Measurements from ENCODE around the gene DYNC1I2.

DYNC1I2 gene

DNA sequence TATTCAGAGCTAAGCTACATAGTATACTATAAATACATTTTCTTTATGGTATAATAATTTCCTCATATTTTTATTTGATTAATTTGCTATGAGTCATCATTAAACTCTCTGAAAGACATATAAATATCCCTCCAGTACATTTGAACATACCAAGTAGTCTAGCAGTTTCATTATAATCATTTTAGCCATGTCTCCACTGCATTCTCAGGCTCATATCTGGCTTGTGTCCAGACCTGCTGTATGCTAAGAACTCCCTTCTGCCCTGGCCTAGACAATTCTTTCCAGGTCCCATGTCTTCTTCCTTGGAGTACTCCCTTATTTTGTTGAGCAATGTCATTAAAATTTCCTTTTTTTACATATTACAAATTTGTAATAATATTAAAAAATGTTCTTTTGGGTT is 16.6 kb upstream of the DYNC1I2 start:
- TF ChIP-seq, protein P1, sequence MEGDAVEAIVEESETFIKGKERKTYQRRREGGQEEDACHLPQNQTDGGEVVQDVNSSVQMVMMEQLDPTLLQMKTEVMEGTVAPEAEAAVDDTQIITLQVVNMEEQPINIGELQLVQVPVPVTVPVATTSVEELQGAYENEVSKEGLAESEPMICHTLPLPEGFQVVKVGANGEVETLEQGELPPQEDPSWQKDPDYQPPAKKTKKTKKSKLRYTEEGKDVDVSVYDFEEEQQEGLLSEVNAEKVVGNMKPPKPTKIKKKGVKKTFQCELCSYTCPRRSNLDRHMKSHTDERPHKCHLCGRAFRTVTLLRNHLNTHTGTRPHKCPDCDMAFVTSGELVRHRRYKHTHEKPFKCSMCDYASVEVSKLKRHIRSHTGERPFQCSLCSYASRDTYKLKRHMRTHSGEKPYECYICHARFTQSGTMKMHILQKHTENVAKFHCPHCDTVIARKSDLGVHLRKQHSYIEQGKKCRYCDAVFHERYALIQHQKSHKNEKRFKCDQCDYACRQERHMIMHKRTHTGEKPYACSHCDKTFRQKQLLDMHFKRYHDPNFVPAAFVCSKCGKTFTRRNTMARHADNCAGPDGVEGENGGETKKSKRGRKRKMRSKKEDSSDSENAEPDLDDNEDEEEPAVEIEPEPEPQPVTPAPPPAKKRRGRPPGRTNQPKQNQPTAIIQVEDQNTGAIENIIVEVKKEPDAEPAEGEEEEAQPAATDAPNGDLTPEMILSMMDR (IDR thresholded peaks at IDR 0.05; ENCODE audit: low read depth, low read length), result no peak
- no peak overlapping the region for H3K4me3 ChIP-seq (ENCODE audit: low read depth, low read length)

DNA sequence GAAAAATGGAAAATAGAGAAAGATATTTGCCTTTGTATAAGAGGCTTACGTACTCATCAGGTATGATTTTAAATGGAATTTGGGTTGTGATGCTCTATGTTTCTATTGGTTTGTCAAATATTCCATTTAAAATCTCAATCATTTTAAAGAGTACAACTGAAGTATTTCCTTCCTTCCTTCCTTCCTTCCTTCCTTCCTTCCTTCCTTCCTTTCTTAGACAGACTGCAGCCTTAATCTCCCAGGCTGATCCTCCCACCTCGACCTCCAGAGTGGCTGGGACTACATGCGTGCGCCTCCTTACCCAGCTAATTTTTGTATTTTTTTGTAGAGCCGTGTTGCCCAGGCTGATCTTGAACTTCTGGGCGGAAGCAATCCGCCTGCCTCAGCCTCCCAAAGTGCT is 15.4 kb upstream of the DYNC1I2 start:
- H3K4me3 ChIP-seq (ENCODE audit: low read depth, low read length), result no peak overlapping the region
- TF ChIP-seq, protein P1 (IDR thresholded peaks at IDR 0.05; ENCODE audit: low read depth, low read length), result no peak

DNA sequence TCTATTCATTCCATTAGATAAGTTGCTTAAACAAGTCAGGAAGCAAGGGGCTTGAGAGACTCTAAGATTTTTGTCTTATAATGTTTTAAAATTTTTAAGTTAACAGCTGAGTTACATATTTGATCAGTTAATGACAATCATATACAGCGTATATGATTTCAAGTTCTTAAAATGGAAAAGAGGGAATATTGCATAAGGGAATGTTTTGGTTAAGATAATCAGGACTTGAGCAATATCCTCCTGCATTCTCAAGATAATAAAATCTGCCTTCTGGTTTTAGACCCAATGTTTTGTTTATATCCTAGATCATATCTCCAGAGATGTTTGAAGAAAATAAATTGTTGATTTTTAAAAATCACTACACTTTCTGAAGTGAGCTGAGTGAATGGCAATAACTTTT is 13.4 kb upstream of the DYNC1I2 start:
- no peak overlapping the region for H3K4me3 ChIP-seq (ENCODE audit: low read depth, low read length)
- TF ChIP-seq, protein P1 (IDR thresholded peaks at IDR 0.05; ENCODE audit: low read depth, low read length), result no peak

DNA sequence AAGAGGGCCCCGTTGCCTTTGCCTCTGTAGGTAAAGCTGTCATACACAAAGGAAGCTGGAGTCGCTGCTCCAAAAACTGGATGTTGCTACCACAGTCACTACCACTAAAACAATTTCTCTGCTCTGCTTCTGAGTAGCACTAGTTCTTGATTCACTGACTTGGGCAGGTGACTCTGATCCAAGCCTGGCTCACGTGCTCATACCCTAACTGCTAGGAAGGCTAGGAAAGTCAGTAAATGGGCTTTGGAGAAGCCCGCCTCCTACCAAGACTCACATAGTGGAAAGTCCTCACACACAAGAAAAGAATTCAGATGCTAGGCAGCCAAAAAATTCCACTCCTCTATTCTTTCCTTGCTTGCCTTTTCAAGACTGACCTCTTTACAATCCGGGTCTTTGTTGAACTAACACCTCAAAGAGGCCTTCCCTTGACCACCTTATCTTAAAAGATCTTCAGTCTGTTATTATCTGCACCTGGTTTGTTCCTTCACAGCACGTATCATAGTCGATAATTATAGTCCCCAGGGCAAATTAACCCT is 11.4 kb upstream of the DYNC1I2 start:
- TF ChIP-seq, protein P1 (IDR thresholded peaks at IDR 0.05; ENCODE audit: low read depth, low read length), result no peak
- no peak overlapping the region for H3K4me3 ChIP-seq (ENCODE audit: low read depth, low read length)

DNA sequence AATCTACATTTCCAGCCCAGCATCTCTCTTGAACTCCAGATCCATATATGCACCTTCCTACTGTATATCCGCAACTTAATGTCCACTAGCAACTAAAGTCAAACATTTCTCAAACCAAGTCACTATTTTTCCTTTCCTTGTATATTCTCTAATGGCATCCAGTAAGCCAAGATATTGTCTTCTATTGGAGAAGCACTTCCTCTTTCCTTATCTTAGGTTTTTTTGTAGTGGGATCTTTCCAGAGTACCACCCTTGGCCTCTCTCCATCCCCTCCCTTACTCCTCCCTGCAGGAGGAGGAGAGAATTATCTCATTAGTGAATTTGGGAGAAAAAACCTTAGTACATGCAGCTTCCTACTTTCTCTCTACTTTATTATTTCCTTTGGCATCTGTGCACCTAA is 8.7 kb upstream of the DYNC1I2 start:
- TF ChIP-seq, protein P1 (IDR thresholded peaks at IDR 0.05; ENCODE audit: low read depth, low read length), result no peak
- no peak overlapping the region for H3K4me3 ChIP-seq (ENCODE audit: low read depth, low read length)

DNA sequence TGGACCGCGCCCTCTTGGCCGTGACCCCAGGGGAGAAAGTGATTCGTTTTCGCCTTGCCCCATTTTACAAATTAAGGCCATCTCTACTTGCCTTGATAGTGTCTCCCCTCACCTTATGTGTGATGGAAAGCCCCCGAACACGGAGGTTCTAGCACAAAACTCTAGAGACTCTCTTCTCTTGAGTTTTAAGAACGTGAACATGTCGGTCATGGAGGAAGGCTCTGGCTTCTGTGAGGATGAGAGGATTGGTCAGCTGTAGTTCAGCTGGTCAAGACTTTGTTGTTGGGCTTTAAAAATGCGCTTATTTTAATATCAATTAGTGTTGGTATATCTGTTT is 828 bp downstream of the DYNC1I2 start:
- peak overlapping the region; percentile 82 for H3K4me3 ChIP-seq (ENCODE audit: low read depth, low read length)
- TF ChIP-seq, protein P1 (IDR thresholded peaks at IDR 0.05; ENCODE audit: low read depth, low read length), result no peak

DNA sequence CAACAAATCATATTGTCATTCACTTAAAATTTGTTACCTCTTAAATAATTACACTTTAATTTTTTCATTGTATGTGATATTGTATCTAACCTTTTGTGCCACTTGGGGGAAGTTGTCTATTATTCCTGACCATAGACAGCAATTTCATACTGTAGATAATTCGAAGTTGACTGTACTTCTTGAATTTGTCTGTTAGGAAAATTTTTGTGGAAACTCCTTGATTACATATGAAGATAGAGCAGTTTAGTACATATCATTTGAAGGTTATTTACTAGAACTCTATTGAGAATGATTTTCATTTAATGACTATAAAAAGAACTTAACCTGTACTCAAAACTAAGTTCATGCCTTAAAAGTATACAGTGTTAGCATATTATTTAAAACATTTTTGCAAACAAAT is 5.1 kb downstream of the DYNC1I2 start:
- TF ChIP-seq, protein P1 (IDR thresholded peaks at IDR 0.05; ENCODE audit: low read depth, low read length), result no peak
- no peak overlapping the region for H3K4me3 ChIP-seq (ENCODE audit: low read depth, low read length)
